CD4-positive, alpha-beta T cell treated with Interferon alpha-2 for 1 hour (primary cell): ENCODE data around the gene ARID1A.
A peak's percentile ranks its signal among the peaks of the same experiment; 100 is the strongest.

Experiments used
- DNase-seq, 2 donors: peaks; one replicate each; pipeline ENCODE4 v3.0.0-alpha.2; 2020 to 2022

Gene ARID1A

DNA sequence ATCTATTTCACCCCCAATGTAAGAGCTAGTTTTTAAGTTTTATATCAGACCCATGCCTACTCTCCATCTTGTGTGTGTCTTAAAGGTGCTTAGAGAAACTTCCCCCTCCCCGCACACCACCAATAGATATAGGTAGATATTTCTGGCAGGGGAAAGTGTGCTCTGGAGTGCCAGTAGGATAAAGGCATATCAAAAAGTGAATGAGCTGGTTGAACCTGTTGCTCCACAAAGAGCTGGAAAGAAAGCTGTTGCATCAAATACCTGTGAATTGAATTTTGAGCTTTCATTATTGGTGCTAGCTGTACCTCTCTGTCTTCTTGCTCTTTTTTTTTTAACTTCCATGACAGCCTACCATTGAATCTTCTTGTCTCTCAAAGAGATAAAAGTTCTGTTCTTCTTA lies 32.8 kb downstream of the ARID1A start:
- DNase-seq, result no peak

DNA sequence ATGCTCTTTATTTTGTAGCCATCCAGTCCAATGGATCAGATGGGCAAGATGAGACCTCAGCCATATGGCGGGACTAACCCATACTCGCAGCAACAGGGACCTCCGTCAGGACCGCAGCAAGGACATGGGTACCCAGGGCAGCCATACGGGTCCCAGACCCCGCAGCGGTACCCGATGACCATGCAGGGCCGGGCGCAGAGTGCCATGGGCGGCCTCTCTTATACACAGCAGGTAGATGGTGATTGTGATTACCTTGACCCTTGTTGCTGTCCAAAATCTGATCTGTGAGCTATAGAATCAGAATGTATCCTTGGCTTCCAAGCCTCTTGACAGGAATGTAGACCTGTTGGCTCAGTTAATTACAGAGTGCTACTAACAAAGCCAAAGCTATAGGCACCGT lies 33.8 kb downstream of the ARID1A start:
- DNase-seq, result no peak

DNA sequence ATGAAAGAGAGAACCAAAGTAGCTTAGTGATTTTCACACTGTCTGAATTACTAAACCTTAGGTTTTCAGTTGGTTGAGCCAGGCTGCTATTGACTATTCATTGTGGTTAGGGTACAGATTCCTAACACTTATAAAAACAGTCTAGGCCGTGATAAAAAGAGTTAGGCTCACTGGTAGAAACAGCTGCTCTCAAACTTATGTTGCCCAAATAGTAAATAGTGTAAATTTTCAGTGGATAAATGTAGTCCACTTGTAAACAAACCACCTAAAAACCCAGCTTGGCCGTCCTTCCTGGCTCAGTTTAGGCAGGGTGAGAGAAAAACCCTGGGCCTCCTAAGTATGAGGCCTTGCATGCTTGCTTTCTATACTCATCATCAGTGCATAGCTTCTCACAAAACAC lies 34.9 kb downstream of the ARID1A start:
- no peak for DNase-seq

DNA sequence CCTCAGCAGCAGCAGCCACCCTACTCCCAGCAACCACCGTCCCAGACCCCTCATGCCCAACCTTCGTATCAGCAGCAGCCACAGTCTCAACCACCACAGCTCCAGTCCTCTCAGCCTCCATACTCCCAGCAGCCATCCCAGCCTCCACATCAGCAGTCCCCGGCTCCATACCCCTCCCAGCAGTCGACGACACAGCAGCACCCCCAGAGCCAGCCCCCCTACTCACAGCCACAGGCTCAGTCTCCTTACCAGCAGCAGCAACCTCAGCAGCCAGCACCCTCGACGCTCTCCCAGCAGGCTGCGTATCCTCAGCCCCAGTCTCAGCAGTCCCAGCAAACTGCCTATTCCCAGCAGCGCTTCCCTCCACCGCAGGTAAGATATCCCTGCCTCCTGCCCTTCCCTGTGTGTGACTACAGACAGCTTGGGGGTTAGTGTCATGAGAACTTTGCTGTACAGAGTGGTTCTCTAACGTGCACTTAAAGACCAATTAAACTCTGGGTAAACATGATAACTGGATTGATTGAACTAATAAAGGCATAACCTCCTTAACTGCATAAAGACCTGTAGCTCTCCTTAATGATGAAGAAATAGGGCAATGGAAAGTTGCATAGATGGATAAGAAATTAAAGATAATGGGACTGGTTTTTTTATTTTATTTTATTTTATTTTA lies 35.6 kb downstream of the ARID1A start:
- no peak for DNase-seq

DNA sequence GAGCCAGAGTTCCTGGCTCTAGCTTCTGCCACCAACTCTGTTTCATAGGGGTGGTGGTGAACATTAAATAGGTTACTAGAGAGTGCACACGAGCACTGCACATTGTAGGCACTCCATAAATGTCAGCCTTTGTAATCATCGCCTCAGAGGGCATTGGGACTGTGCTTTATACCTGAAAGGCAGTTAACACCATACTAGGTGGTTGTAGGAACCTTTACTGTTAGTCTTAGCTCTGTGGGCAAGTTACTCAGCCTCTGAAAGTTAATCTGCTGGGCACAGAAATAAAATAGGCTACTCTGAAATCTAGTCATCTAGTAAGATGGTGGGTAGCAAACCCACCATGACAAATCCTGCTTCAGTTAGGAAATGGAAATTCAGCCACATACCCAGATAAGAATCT lies 37.6 kb downstream of the ARID1A start:
- DNase-seq, result no peak

DNA sequence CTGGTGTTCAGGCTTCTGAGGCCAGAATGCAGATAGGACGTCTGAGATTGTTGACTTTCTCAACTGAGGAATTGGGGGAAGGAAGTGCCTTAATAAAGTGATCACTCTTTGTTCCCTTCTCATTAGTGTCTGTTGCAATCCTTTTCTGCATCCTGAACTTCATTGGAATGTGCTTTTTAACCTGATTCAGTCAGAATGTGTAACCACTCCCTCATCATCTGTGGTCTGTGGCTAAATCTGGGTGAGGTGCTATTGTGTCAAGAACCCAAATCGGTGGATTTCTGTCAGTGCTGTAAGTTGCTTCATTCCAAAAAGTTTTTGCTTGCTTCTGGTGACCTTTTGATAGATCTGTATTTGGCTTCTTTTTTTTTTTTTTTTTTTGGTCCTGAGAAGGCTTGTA lies 38.2 kb downstream of the ARID1A start:
- DNase-seq, result peak in 1 of 2 donors; percentile 36

DNA sequence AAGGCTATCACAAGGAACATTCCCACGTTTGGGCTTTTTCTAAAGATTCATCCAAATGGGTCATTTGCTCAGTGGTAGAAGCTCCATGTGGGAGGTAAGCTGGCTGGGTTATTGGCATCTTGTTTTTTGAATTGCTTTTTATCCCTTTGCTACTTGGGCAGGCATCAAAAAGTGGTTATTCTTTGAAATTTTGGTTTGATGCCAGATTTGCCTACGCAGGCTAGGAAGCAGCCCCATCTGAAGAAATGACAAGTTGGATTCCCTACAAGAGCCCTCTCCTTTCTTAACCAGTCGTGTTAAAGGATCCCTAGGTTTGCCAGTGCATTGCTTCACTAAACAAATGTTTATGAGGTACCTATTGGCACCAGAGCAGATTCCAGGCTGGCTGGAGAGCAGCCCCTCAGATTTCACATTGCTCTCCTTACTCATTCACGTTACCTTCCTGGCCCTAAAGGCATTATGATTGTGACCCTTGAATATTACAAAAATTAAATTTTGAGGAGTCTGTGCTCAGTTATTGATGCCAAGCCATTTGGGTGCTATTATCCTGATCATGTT lies 38.8 kb downstream of the ARID1A start:
- DNase-seq, result no peak

DNA sequence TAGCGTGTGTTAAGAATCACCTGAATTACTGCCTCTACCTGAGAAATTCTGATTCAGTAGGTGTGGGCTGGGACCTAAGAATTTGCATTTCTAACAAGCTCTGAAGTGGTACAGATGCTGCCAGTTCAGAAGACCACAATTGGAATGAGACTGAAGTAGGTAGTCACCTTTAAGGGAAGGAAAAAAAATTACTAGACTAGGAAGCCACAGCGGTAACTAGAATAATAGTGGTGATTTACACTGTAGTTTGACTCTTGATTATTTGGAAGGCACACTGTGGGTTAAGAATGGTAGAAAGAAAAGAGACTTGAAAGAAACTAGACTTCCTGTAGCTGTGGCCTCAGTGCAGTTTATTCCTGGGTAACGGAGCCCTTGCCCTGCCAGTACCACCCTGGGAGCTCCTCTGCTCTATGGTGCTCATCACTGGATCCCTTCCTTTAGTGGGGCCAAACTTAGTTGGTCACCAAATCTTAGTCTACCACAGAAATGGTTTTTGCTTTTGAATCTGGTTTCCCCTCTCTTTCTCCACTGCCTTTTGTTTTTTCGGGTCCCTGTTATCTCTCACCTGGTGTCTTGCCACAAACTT lies 43.6 kb downstream of the ARID1A start:
- peak in 1 of 2 donors; percentile 43 for DNase-seq

DNA sequence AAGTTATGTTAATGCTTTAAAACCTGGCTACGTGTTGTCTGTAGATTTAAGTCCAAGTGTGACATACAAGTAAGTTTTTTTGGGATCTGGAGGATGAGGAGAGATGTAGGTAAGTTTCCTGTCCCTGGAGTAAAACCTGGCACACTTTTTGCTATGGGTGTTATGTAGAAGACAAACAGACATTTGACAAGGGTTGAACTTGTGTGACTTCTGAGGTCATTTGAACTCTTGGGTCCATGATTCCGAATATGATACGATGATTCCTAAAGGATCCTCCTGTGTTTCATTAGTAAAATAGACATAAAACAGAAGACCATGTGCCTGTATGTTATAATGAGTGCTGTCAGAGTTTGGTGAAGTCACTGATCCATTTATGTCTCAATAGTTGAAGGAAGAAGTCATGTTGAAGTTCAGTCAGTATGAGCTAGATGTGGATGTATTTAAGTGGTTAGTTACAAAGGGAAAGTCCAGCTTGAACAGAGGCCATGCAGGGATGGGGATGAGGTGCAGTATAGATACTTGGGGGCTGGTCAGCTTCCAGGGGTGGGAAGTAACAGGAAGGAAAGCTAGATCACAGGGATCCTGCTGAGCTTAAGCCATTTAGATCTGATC lies 44.3 kb downstream of the ARID1A start:
- DNase-seq, result no peak

DNA sequence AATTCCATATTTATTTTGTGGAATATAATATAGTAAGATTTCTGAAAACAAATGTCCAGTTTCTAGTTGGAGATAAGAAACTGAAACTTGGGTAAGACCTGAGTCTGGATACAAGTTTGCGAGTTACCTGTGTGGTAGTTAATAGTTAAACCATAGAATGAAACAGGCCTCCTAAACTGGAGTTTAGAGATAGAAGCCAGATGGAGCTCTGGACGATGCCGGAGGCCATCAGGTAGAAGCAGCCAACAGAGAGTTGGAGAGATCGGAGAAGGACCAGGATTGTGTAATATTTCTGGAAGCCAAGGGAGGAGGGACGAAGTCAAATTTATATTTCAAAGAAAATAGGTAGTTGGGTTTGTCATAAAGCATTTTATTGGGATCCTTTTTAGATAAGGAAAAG lies 45.1 kb downstream of the ARID1A start:
- no peak for DNase-seq

DNA sequence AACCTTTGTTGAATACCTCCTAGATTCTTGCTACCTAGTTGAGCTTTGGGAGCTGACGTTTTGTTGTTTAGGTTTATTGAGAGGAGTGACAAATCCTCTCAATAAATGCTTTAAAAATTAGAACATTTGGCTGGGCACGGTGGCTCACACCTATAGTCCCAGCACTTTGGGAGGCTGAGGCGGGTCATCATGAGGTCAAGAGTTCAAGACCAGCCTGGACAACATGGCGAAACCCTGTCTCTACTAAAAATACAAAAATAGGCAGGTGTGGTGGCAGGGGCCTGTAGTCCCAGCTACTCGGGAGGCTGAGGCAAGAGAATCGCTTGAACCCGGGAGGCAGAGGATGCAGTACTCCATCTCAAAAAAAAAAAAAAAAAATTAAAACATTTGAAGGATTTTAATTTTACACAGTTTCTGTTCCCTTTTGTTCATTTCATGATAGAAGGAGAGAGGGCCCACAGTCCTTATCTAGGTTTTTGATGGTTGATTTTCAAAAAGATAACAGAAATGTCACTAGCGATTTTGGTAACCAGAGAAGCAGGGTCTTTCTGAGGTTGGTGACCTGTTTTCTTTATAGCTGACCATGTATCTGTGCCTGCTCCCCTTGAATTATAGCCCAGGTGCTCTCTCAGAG lies 47.7 kb downstream of the ARID1A start:
- DNase-seq, result no peak

DNA sequence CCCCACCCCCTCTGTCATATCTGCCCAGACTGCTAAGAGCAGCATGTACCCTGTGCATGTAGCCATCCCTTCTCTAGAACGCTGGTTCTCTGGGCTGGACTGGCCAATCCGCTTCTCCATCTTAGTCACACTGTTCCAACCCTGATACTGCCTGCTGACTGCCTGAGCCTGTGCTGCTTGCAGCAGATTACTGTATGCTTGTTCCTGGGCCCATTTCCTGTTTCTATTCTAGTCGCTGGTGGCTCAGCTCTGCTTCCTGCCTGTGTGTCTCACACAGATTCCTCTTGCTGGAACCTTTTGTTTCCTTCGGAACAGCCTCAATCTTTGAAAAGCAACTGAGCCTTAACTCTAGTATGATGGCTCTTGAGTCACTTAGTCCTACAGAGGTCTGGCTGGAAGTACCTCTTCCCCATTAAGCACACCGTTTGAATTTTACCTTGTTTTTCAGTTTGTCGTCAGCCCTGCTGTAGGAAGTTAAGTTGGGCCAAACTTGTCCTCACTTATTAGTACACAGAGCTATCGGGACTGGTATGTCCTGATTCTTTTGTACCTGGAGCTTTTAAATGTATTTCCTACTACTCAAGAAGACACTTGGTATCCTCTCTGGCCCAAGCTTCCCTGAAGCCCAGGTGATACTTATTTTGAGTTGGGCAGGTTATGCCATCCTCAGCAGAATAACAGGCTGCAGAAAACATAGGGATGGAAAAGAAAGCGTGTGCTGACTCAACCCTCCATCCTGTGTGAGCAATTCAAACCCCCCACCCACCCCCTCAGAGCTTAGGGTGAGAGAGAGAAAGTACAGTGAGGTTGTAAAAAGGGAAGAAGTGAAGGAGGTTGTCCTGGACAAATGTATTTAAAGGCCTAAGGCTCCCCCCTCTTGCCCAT lies 48.5 kb downstream of the ARID1A start:
- peak; percentile 88 to 93 for DNase-seq

DNA sequence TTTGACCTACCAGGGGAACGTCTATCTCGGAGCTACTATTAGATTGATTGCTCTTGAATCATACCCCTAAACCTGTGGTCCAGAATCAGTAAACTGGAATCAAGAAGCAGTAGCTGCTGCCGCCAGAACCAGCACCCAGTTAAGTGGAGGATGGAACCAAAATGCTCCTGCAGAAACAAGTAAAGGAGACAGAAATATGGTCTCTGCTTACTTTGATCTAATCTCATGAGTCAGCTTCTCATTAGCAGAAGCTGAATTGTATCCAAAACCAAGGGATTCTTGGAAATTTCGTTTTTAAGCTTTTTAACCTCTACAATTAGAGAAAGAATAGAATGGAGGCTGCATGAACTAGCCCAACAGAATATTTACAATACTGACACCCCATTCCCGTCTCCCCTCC lies 49.4 kb downstream of the ARID1A start:
- no peak for DNase-seq

DNA sequence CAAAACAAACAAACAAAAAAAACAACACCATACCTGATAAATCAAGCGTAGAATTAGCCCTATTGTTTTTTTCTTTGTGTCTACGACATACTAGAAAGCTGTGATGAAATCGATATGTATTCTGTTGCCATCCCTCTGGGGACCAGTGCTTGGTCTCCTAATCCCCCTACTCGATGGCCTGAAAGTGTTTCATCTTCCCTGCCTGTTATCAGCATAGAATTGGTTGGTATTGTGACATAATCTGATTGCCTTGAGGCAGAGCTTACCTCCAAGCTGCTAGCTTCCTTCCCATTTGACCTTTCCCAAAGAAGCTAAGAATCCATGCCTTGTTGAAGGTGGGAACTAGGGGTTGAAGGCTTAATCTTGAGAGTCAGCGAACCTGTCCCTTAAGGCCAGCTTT lies 51.2 kb downstream of the ARID1A start:
- DNase-seq, result no peak

DNA sequence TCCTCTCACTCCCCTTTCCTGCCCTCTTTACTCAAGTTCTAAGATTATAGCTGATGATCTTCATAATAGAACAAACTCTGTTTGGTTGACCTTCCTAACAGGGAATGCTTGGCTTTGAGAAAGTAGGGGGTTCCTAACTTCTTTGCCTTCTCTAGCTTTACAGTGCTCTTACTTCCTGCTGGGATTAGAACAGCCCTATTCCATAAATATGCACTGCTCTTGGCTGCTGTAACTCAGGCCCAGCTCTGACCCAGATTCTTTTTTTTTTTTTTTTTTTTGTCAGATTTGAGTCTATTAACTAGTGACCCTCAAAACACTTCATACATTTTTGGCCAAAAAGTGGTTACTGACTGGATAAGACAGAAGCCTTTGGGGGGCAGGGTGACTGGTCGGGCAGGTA lies 52.5 kb downstream of the ARID1A start:
- DNase-seq, result no peak

DNA sequence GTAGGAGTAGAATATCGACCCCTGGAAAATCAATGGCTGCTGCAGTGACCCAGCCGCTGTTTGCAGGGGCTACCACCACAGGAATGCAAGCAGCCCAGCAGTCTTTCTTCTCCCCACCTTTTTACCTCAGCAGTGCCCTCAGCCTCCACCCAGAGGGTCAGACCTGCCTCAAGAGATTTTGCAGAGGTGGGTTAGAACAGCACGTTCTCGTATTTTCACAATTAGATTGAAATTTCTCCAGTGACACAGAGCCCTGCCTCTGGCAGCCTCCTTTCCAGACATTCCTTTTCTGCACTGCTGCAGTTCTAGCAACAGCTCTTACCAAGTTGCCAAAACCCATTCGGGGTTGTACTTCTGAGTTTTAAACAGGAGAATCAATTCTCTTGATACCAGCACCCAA lies 53.6 kb downstream of the ARID1A start:
- no peak for DNase-seq

DNA sequence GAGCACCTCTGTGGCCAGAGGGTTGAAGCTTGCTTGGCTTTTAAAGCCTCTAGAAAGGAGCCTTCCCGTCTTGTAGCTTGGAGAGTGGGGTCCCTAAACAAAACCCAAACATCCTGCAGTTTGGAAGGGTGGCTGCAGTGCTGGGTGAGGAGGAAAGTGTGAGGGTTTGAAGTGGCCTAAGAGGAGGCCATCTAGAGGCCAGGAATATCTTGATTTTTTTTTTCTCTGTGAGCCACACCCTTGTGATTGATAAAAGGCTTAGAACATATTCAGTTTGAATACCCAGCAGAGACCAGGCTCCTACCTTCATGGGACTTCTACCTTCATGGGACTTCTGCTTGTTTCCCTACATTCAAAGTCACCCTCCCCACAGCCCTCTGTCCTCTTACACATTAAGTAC lies 54.6 kb downstream of the ARID1A start:
- no peak for DNase-seq

DNA sequence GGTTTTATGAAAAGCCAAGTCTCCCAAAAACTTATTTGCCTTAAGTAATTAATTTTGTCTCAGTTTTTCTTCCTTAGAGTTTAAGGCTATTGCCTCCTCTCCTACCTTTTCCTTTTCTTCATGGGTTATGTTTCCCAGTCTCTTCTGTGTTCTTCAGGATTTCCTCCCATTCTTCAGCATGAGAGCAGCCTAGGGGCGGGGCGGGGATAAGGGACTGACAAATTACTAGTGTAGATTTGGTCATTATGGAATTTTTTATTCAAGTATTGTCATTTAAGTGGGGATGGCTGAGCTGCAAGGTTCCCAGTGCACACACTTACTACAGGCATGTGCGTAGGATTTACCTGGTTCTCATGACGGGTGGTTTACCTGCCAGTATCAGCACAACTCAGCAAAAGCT lies 56.7 kb downstream of the ARID1A start:
- no peak for DNase-seq

DNA sequence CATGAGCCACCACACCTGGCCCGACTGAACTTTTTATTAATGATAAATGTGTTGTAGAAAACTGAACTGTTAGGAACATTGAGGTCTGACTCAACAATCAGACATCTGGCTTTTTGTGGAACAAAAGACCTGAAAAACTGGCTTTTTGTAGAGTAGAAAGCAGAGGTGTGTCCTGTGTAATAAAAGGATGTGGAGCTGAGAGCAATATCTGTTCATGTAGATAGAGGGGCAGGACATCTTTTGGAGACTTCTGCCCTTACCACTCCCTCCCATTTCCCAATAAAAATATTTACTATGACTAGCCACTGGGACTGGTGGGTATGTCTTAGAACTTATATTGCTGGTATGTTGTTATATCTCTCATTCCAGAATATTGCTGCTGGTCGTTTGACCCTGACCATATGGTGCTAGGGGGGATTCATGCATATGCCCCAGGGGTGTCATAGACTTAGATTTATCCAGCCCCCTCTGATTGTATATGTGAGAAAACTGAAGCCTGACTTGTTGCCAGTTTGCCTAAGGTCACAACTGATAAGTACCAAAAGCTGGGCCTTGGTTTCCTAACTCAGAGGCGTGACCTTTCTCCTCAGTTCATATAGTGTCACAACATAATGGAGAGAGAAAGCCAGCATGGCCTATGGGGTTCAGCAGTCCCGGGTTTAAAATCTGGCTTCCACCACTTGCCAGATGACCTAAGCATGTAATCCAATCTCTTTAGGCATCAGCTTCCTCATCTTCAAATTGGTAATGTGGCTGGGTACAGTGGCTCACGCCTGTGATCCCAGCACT lies 58.5 kb downstream of the ARID1A start:
- DNase-seq, result no peak

DNA sequence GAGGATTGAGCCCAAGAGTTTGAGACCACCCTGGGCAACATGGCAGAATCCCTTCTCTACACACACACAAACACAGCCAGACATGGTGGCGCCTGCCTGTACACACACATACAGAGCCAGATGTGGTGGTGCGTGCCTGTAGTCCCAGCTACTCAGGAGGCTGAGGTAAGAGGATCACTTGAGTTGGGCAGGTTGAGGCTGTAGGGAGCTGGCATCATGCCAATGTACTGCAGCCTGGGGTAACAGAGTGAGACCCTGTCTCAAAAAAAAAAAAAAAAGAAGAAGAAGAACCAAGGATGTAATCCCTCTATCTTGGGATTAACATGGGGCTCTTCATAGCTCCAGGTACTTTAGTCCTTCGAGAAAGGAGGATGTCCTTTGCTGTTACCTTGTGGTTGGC lies 62.5 kb downstream of the ARID1A start:
- no peak for DNase-seq

DNA sequence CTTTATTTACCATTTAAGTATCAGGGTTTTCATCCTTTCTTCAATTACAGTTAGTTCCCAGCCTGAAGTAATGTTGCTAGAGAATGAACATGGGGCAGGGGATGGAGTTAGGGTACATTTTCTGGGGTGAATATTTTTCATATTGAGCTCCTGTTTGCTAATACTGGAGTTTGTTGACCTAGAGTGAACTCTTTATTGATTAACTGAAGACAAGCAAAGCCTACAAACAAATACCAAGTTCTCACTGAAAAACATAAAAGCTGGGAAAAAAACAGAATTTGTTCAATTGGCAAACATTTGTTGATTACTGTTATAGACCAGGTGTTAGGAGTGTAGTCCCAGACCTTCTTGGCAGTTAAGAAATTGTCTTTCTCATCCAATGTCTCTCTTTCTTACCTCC lies 63.7 kb downstream of the ARID1A start:
- no peak for DNase-seq

DNA sequence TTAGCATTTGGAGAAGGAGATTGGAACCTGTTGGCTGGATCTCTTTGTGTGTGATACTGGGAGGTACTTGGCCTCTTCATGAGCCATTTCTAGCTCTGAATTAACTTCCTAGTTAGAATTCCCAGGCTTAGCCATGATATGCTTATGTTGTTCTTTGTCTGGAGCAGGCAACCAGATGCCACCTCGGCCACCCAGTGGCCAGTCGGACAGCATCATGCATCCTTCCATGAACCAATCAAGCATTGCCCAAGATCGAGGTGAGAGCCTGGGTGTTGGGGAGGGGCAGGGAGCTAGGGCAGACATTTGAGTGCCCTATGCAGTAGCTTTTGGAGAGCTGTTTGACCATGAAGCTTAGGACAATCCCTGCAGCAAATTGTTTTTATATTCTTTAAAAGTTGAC lies 65.4 kb downstream of the ARID1A start:
- no peak for DNase-seq
